Effector memory CD8-positive, alpha-beta T cell (primary cell): ENCODE measurements around the gene ZDHHC14.

Experiments used
- ATAC-seq: fragments of 150-1000 bp; cut with Tn5 transposase; replicated peaks from 2 replicates; pipeline ENCODE4 v1.10.0; 2021; ENCODE audit warnings: mild to moderate bottlenecking, moderate library complexity
- DNase-seq, 3 experiments: peaks; one replicate each; pipeline ENCODE4 v3.0.0; 2021
- H3K27ac Mint-ChIP-seq, 2 donors: one replicate each; pipeline ENCODE4 v1.8.0; 2022; ENCODE audit warnings: mild to moderate bottlenecking in 2 of 2, mixed read lengths in 2 of 2, moderate library complexity in 2 of 2
- H3K27me3 Mint-ChIP-seq, 2 donors: one replicate each; pipeline ENCODE4 v1.8.0; 2022; ENCODE audit warnings: mixed read lengths in 2 of 2
- H3K36me3 Mint-ChIP-seq: one replicate; pipeline ENCODE4 v1.8.0; 2022; ENCODE audit warnings: mild to moderate bottlenecking, moderate library complexity, mixed read lengths; ENCODE audit not compliant: insufficient read depth
- H3K4me1 Mint-ChIP-seq, 2 donors: one replicate each; pipeline ENCODE4 v1.8.0; 2022; ENCODE audit warnings: low read depth in 2 of 2, mixed read lengths in 2 of 2
- H3K4me3 Mint-ChIP-seq, 2 donors: one replicate each; pipeline ENCODE4 v1.8.0; 2022; ENCODE audit warnings: mild to moderate bottlenecking in 2 of 2, mixed read lengths in 2 of 2, moderate library complexity in 2 of 2
- H3K9me3 Mint-ChIP-seq, 2 donors: one replicate each; pipeline ENCODE4 v1.8.0; 2022; ENCODE audit warnings: mixed read lengths in 2 of 2

The ZDHHC14 gene

GRCh38 chr6:157631412-157631811, 250.4 kb downstream of the ZDHHC14 start:
- H3K4me3 Mint-ChIP-seq, result no peak overlapping the region
- no peaks in the 10 kb centered on the region for H3K27me3 Mint-ChIP-seq
- H3K36me3 Mint-ChIP-seq, result no peaks in the 10 kb centered on the region
- no peak for ATAC-seq
- H3K27ac Mint-ChIP-seq, result no peak overlapping the region
- no peak for DNase-seq
- H3K9me3 Mint-ChIP-seq, result no peaks in the 10 kb centered on the region
- H3K4me1 Mint-ChIP-seq, result no peaks in the 10 kb centered on the region

- Mint-ChIP-seq H3K4me1 (no peaks in the 10 kb centered on the region), H3K4me3 (no peak overlapping the region), H3K27me3 (no peaks in the 10 kb centered on the region), H3K36me3 (no peaks in the 10 kb centered on the region), H3K27ac (no peak overlapping the region), H3K9me3 (no peaks in the 10 kb centered on the region)
- no peak for ATAC-seq
- DNase-seq, result no peak
These were observed 251.0 kb downstream of the ZDHHC14 start for GRCh38 chr6:157631838-157632614.

GRCh38 chr6:157632821-157633220, 251.8 kb downstream of the ZDHHC14 start:
- no peaks in the 10 kb centered on the region for H3K27me3 Mint-ChIP-seq
- H3K4me1 Mint-ChIP-seq, result no peaks in the 10 kb centered on the region
- H3K27ac Mint-ChIP-seq, result no peak overlapping the region
- no peaks in the 10 kb centered on the region for H3K9me3 Mint-ChIP-seq
- H3K36me3 Mint-ChIP-seq, result no peaks in the 10 kb centered on the region
- ATAC-seq (no peak), DNase-seq (no peak)
- H3K4me3 Mint-ChIP-seq, result no peak overlapping the region

- ATAC-seq (no peak), DNase-seq (no peak)
- Mint-ChIP-seq H3K36me3 (no peaks in the 10 kb centered on the region), H3K9me3 (no peaks in the 10 kb centered on the region), H3K27ac (no peak overlapping the region), H3K4me3 (no peak overlapping the region), H3K4me1 (no peaks in the 10 kb centered on the region), H3K27me3 (no peaks in the 10 kb centered on the region)
These were observed 253.6 kb downstream of the ZDHHC14 start for GRCh38 chr6:157634546-157634945.

GRCh38 chr6:157635388-157636244, 254.6 kb downstream of the ZDHHC14 start:
- no peak for ATAC-seq
- no peak for DNase-seq
- Mint-ChIP-seq H3K27ac (no peak overlapping the region), H3K36me3 (no peaks in the 10 kb centered on the region), H3K9me3 (no peaks in the 10 kb centered on the region), H3K4me1 (no peaks in the 10 kb centered on the region), H3K4me3 (no peak overlapping the region), H3K27me3 (no peaks in the 10 kb centered on the region)

- Mint-ChIP-seq H3K36me3 (peaks cover 3% of the 10 kb centered on the region), H3K9me3 (no peaks in the 10 kb centered on the region), H3K27ac (peak overlapping the region in 1 of 2 donors; percentile 35), H3K4me3 (no peak overlapping the region), H3K27me3 (no peaks in the 10 kb centered on the region), H3K4me1 (no peaks in the 10 kb centered on the region)
- no peak for DNase-seq
- no peak for ATAC-seq
These were observed 256.5 kb downstream of the ZDHHC14 start for GRCh38 chr6:157637516-157637915.

GRCh38 chr6:157637941-157638662, 257.1 kb downstream of the ZDHHC14 start:
- no peak overlapping the region for H3K4me3 Mint-ChIP-seq
- peaks cover 3% of the 10 kb centered on the region for H3K36me3 Mint-ChIP-seq
- no peaks in the 10 kb centered on the region for H3K9me3 Mint-ChIP-seq
- no peaks in the 10 kb centered on the region for H3K27me3 Mint-ChIP-seq
- H3K4me1 Mint-ChIP-seq, result no peaks in the 10 kb centered on the region
- DNase-seq (no peak), ATAC-seq (no peak)
- H3K27ac Mint-ChIP-seq, result no peak overlapping the region

- Mint-ChIP-seq H3K36me3 (peaks cover 3% of the 10 kb centered on the region), H3K9me3 (no peaks in the 10 kb centered on the region), H3K4me1 (no peaks in the 10 kb centered on the region), H3K4me3 (no peak overlapping the region), H3K27ac (no peak overlapping the region), H3K27me3 (no peaks in the 10 kb centered on the region)
- DNase-seq, result no peak
- ATAC-seq, result no peak
These were observed 257.8 kb downstream of the ZDHHC14 start for GRCh38 chr6:157638779-157639178.

GRCh38 chr6:157640746-157641451, 259.9 kb downstream of the ZDHHC14 start:
- DNase-seq, result no peak
- Mint-ChIP-seq H3K4me1 (no peaks in the 10 kb centered on the region), H3K27me3 (no peaks in the 10 kb centered on the region), H3K27ac (no peak overlapping the region), H3K36me3 (peaks cover 3% of the 10 kb centered on the region), H3K9me3 (no peaks in the 10 kb centered on the region), H3K4me3 (no peak overlapping the region)
- no peak for ATAC-seq

- H3K9me3 Mint-ChIP-seq, result no peaks in the 10 kb centered on the region
- no peak for ATAC-seq
- no peaks in the 10 kb centered on the region for H3K27me3 Mint-ChIP-seq
These were observed 260.8 kb downstream of the ZDHHC14 start for GRCh38 chr6:157641837-157642236.

GRCh38 chr6:157642736-157643135, 261.7 kb downstream of the ZDHHC14 start:
- no peaks in the 10 kb centered on the region for H3K9me3 Mint-ChIP-seq
- DNase-seq (no peak), ATAC-seq (no peak)
- peaks cover 0 to 2% of the 10 kb centered on the region in 2 donors for H3K4me1 Mint-ChIP-seq
- peaks cover 3% of the 10 kb centered on the region for H3K36me3 Mint-ChIP-seq
- no peak overlapping the region for H3K4me3 Mint-ChIP-seq
- H3K27me3 Mint-ChIP-seq, result no peaks in the 10 kb centered on the region
- H3K27ac Mint-ChIP-seq, result no peak overlapping the region

More at GRCh38 chr6:157641837-157642236, 260.8 kb downstream of the ZDHHC14 start:
- DNase-seq, result no peak
- Mint-ChIP-seq H3K27ac (no peak overlapping the region), H3K36me3 (peaks cover 3% of the 10 kb centered on the region), H3K4me1 (no peaks in the 10 kb centered on the region), H3K4me3 (no peak overlapping the region)

GRCh38 chr6:157644043-157644810, 263.2 kb downstream of the ZDHHC14 start:
- no peaks in the 10 kb centered on the region for H3K9me3 Mint-ChIP-seq
- peaks cover 3% of the 10 kb centered on the region for H3K36me3 Mint-ChIP-seq
- peak overlapping the region in 1 of 2 donors; percentile 26 for H3K27ac Mint-ChIP-seq
- no peaks in the 10 kb centered on the region for H3K27me3 Mint-ChIP-seq
- ATAC-seq, result no peak
- DNase-seq, result no peak
- no peak overlapping the region for H3K4me3 Mint-ChIP-seq
- H3K4me1 Mint-ChIP-seq, result peaks cover 0 to 2% of the 10 kb centered on the region in 2 donors
